HT1080 (cell line): ENCODE data around the gene VAPA. TPM values are rescaled to one million over a fixed set of nuclear protein-coding genes. Genes with fewer than 3 reads are reported as not detected.
A peak's percentile ranks its signal among the peaks of the same experiment; 100 is the strongest.

Experiments
- DNase-seq: peaks from one replicate; pipeline ENCODE4 v3.0.0-alpha.2; 2015; ENCODE audit warnings: low read depth
- polyA plus RNA-seq, 2 experiments: library from polyadenylated mRNA; depleted of rRNA; stranded (reverse); fragments of >200 nt; gene quantifications; 2 replicates each; pipeline ENCODE4 v1.2.3, GENCODE V29; 2015
- total RNA-seq: library from RNA; depleted of rRNA; stranded (reverse); fragments of >200 nt; shearing (Covaris generic); gene quantifications from 2 replicates; pipeline ENCODE4 v1.2.3, GENCODE V29; 2014; rRNA removed

The VAPA gene
- 284 and 347 TPM in 2 replicates for total RNA-seq
- polyA plus RNA-seq (2015; cell fraction: cytosol; rRNA removed) = 291 and 338 TPM in 2 replicates
- 192 and 198 TPM in 2 replicates for polyA plus RNA-seq (2015; cell fraction: nucleus; rRNA removed)

- DNase-seq = peak; percentile 95
Observed at GRCh38 chr18:9913526-9914333, at the start of gene VAPA. Gene VAPA (plus strand): TSS chr18:9914016. CDS start chr18:9914257, 241 bp downstream.

- no peak for DNase-seq
Observed at GRCh38 chr18:9865764-9866490, 47.9 kb upstream of the VAPA start.

GRCh38 chr18:9866627-9867026, 47.2 kb upstream of the VAPA start:
- DNase-seq = no peak

- no peak for DNase-seq
Observed at GRCh38 chr18:9867071-9867594, 46.7 kb upstream of the VAPA start.

- DNase-seq = no peak
Observed at GRCh38 chr18:9868857-9869714, 44.7 kb upstream of the VAPA start.

- DNase-seq = peak; percentile 68
Observed at GRCh38 chr18:9869715-9870430, 43.9 kb upstream of the VAPA start.

- no peak for DNase-seq
Observed at GRCh38 chr18:9870431-9871008, 43.3 kb upstream of the VAPA start.

GRCh38 chr18:9871244-9871746, 42.5 kb upstream of the VAPA start:
- DNase-seq = no peak

GRCh38 chr18:9872823-9873222, 41.0 kb upstream of the VAPA start:
- DNase-seq = no peak

- DNase-seq = peak; percentile 37
Observed at GRCh38 chr18:9874728-9875127, 39.1 kb upstream of the VAPA start.

GRCh38 chr18:9876212-9876866, 37.5 kb upstream of the VAPA start:
- DNase-seq = no peak

- peak; percentile 80 for DNase-seq
Observed at GRCh38 chr18:9876867-9877654, 36.8 kb upstream of the VAPA start.

GRCh38 chr18:9877655-9878014, 36.2 kb upstream of the VAPA start:
- no peak for DNase-seq

GRCh38 chr18:9878095-9878494, 35.7 kb upstream of the VAPA start:
- no peak for DNase-seq

GRCh38 chr18:9878783-9879242, 35.0 kb upstream of the VAPA start:
- no peak for DNase-seq

- DNase-seq = no peak
Observed at GRCh38 chr18:9884090-9884489, 29.7 kb upstream of the VAPA start.

- no peak for DNase-seq
Observed at GRCh38 chr18:9884532-9885140, 29.2 kb upstream of the VAPA start.
